Activated T-helper 2 cell treated with anti-CD3 and anti-CD28 coated beads, Interferon-gamma antibody, Interleukin-2, Interleukin-4, amounts not matched to agents 10 μg/mL and 5 μg/mL and 100 μg/mL, durations not matched to agents 14 hours and 24 hours and 36 hours (primary cell): ENCODE data around the gene PNLDC1. TPM values are rescaled to one million over a fixed set of nuclear protein-coding genes. Genes with fewer than 3 reads are reported as not detected.
"Not testable (repeated sequence)": the region's sequence is repeated elsewhere in the genome, so short reads cannot be mapped to it uniquely, and the experiment has no call there.

ENCODE experiments used
- DNase-seq: peaks from one replicate; pipeline ENCODE4 v3.0.0; 2021; ENCODE audit warnings: low spot score
- H3K27ac Mint-ChIP-seq: one replicate; pipeline ENCODE4 v1.8.0; 2021; ENCODE audit warnings: mixed read lengths
- H3K27me3 Mint-ChIP-seq: one replicate; pipeline ENCODE4 v1.8.0; 2021; ENCODE audit warnings: low read depth, mixed read lengths
- H3K36me3 Mint-ChIP-seq: one replicate; pipeline ENCODE4 v1.8.0; 2021; ENCODE audit warnings: low read depth, mixed read lengths
- H3K4me1 Mint-ChIP-seq: one replicate; pipeline ENCODE4 v1.8.0; 2021; ENCODE audit warnings: low read depth, mixed read lengths
- H3K4me3 Mint-ChIP-seq: one replicate; pipeline ENCODE4 v1.8.0; 2021; ENCODE audit warnings: low read depth, mild to moderate bottlenecking, moderate library complexity, mixed read lengths
- H3K9me3 Mint-ChIP-seq: one replicate; pipeline ENCODE4 v1.8.0; 2021; ENCODE audit warnings: mixed read lengths
- intact Hi-C: fragments of 100-400 bp; cut with micrococcal nuclease; formaldehyde crosslinking; loops from one replicate; pipeline ENCODE4 v1.15.1; 2023
- total RNA-seq: library from RNA; stranded (reverse); gene quantifications from 2 replicates; pipeline ENCODE4 v1.2.3, GENCODE V29; 2022

Gene PNLDC1
- total RNA-seq, 1 donor from 2014 or later: 0.32 TPM

- no peak for DNase-seq
- intact Hi-C loops: no loop called here
- Mint-ChIP-seq H3K36me3 (no peaks in the 10 kb centered on the region), H3K4me3 (no peak overlapping the region), H3K9me3 (no peaks in the 10 kb centered on the region), H3K27ac (no peak overlapping the region), H3K27me3 (peaks cover 7% of the 10 kb centered on the region), H3K4me1 (no peaks in the 10 kb centered on the region)
Observed at GRCh38 chr6:159830501-159831372, 30.7 kb downstream of the PNLDC1 start.

GRCh38 chr6:159831373-159831679, 31.2 kb downstream of the PNLDC1 start:
- Mint-ChIP-seq H3K9me3 (no peaks in the 10 kb centered on the region), H3K27ac (no peak overlapping the region), H3K36me3 (no peaks in the 10 kb centered on the region), H3K27me3 (peaks cover 7% of the 10 kb centered on the region), H3K4me1 (no peaks in the 10 kb centered on the region), H3K4me3 (no peak overlapping the region)
- intact Hi-C loops: no loop called here
- DNase-seq: no peak

- intact Hi-C loops: no loop called here
- no peak overlapping the region for H3K27ac Mint-ChIP-seq
- no peak for DNase-seq
- peaks cover 7% of the 10 kb centered on the region for H3K27me3 Mint-ChIP-seq
- H3K4me1 Mint-ChIP-seq: no peaks in the 10 kb centered on the region
- H3K9me3 Mint-ChIP-seq: no peaks in the 10 kb centered on the region
- H3K36me3 Mint-ChIP-seq: no peaks in the 10 kb centered on the region
- no peak overlapping the region for H3K4me3 Mint-ChIP-seq
Observed at GRCh38 chr6:159832946-159833345, 32.9 kb downstream of the PNLDC1 start.

- intact Hi-C loops: no loop called here
Observed at GRCh38 chr6:159833556-159833955, 33.5 kb downstream of the PNLDC1 start.

GRCh38 chr6:159833997-159834603, 34.0 kb downstream of the PNLDC1 start:
- Mint-ChIP-seq H3K36me3 (no peaks in the 10 kb centered on the region), H3K4me1 (no peaks in the 10 kb centered on the region), H3K27ac (no peak overlapping the region), H3K4me3 (no peak overlapping the region), H3K27me3 (peaks cover 8% of the 10 kb centered on the region), H3K9me3 (no peaks in the 10 kb centered on the region)
- intact Hi-C loops: no loop called here
- no peak for DNase-seq

More at GRCh38 chr6:159833556-159833955, 33.5 kb downstream of the PNLDC1 start:
- H3K4me1 Mint-ChIP-seq: no peaks in the 10 kb centered on the region
- no peaks in the 10 kb centered on the region for H3K9me3 Mint-ChIP-seq
- no peak for DNase-seq
- peaks cover 7% of the 10 kb centered on the region for H3K27me3 Mint-ChIP-seq
- H3K36me3 Mint-ChIP-seq: no peaks in the 10 kb centered on the region
- no peak overlapping the region for H3K4me3 Mint-ChIP-seq
- no peak overlapping the region for H3K27ac Mint-ChIP-seq

GRCh38 chr6:159836718-159837490, 36.8 kb downstream of the PNLDC1 start:
- no peak overlapping the region for H3K4me3 Mint-ChIP-seq
- H3K27ac Mint-ChIP-seq: no peak overlapping the region
- H3K36me3 Mint-ChIP-seq: no peaks in the 10 kb centered on the region
- H3K9me3 Mint-ChIP-seq: no peaks in the 10 kb centered on the region
- DNase-seq: no peak
- peaks cover 12% of the 10 kb centered on the region for H3K27me3 Mint-ChIP-seq
- intact Hi-C loops: no loop called here
- H3K4me1 Mint-ChIP-seq: no peaks in the 10 kb centered on the region

- no peaks in the 10 kb centered on the region for H3K4me1 Mint-ChIP-seq
- intact Hi-C loops: no loop called here
- no peak overlapping the region for H3K27ac Mint-ChIP-seq
- no peak for DNase-seq
- H3K36me3 Mint-ChIP-seq: no peaks in the 10 kb centered on the region
- H3K9me3 Mint-ChIP-seq: no peaks in the 10 kb centered on the region
- H3K4me3 Mint-ChIP-seq: no peak overlapping the region
- H3K27me3 Mint-ChIP-seq: peaks cover 13% of the 10 kb centered on the region
Observed at GRCh38 chr6:159837511-159837910, 37.4 kb downstream of the PNLDC1 start.

- no peak overlapping the region for H3K4me3 Mint-ChIP-seq
- no peaks in the 10 kb centered on the region for H3K4me1 Mint-ChIP-seq
- H3K36me3 Mint-ChIP-seq: no peaks in the 10 kb centered on the region
- no peaks in the 10 kb centered on the region for H3K9me3 Mint-ChIP-seq
- peaks cover 13% of the 10 kb centered on the region for H3K27me3 Mint-ChIP-seq
- intact Hi-C loops: no loop called here
- no peak overlapping the region for H3K27ac Mint-ChIP-seq
- no peak for DNase-seq
Observed at GRCh38 chr6:159838020-159838744, 38.1 kb downstream of the PNLDC1 start.

- no peaks in the 10 kb centered on the region for H3K36me3 Mint-ChIP-seq
- H3K27ac Mint-ChIP-seq: no peak overlapping the region
- intact Hi-C loops: no loop called here
- no peak overlapping the region for H3K4me3 Mint-ChIP-seq
- H3K4me1 Mint-ChIP-seq: no peaks in the 10 kb centered on the region
- H3K27me3 Mint-ChIP-seq: peaks cover 13% of the 10 kb centered on the region
- no peaks in the 10 kb centered on the region for H3K9me3 Mint-ChIP-seq
- no peak for DNase-seq
Observed at GRCh38 chr6:159842035-159842434, 42.0 kb downstream of the PNLDC1 start.

GRCh38 chr6:159844737-159845645, 44.9 kb downstream of the PNLDC1 start:
- no peak overlapping the region for H3K4me3 Mint-ChIP-seq
- H3K27me3 Mint-ChIP-seq: peaks cover 15% of the 10 kb centered on the region
- H3K9me3 Mint-ChIP-seq: no peaks in the 10 kb centered on the region
- no peak for DNase-seq
- intact Hi-C loops: no loop called here
- peaks cover 2% of the 10 kb centered on the region for H3K4me1 Mint-ChIP-seq
- no peak overlapping the region for H3K27ac Mint-ChIP-seq
- no peaks in the 10 kb centered on the region for H3K36me3 Mint-ChIP-seq

- H3K27me3 Mint-ChIP-seq, H3K4me3 Mint-ChIP-seq, DNase-seq, H3K36me3 Mint-ChIP-seq, H3K4me1 Mint-ChIP-seq, intact Hi-C loops, H3K9me3 Mint-ChIP-seq, H3K27ac Mint-ChIP-seq: not testable (repeated sequence)
Observed at GRCh38 chr6:159848552-159848951, 48.5 kb downstream of the PNLDC1 start.

- not testable (repeated sequence) for H3K4me1 Mint-ChIP-seq, H3K27ac Mint-ChIP-seq, DNase-seq, H3K9me3 Mint-ChIP-seq, H3K4me3 Mint-ChIP-seq, H3K36me3 Mint-ChIP-seq, H3K27me3 Mint-ChIP-seq
- intact Hi-C loops: loop anchor here (5.0 kb wide), 1 partner anchor 128 kb away; no protein-coding TSS in a partner anchor
Observed at GRCh38 chr6:159849851-159850250, 49.8 kb downstream of the PNLDC1 start.
